ENCODE results near the gene GABRB2.

DNA sequence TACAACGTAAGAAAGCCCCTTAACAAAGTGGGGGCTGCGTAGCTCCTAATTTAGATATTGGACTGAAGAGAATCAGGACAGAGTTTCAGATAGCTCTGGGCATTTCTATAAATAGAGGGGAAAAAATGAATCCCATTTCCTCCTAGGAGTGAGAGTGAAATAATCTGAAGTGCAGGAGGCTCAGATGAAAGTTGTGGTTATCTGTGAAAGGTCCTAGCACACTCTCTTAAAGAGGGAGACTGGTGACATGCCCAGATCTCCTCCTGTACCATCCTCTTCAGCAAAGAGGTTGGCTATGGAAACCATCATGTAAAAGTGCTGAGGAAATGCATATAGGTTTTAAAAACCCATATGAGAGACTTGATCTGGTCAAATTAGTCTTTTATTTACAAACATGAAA is 143.4 kb downstream of the GABRB2 start:
- TF ChIP-seq, protein P1, sequence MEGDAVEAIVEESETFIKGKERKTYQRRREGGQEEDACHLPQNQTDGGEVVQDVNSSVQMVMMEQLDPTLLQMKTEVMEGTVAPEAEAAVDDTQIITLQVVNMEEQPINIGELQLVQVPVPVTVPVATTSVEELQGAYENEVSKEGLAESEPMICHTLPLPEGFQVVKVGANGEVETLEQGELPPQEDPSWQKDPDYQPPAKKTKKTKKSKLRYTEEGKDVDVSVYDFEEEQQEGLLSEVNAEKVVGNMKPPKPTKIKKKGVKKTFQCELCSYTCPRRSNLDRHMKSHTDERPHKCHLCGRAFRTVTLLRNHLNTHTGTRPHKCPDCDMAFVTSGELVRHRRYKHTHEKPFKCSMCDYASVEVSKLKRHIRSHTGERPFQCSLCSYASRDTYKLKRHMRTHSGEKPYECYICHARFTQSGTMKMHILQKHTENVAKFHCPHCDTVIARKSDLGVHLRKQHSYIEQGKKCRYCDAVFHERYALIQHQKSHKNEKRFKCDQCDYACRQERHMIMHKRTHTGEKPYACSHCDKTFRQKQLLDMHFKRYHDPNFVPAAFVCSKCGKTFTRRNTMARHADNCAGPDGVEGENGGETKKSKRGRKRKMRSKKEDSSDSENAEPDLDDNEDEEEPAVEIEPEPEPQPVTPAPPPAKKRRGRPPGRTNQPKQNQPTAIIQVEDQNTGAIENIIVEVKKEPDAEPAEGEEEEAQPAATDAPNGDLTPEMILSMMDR (IDR thresholded peaks at IDR 0.05), result no peak
- no peak for TF ChIP-seq POLR2A (IDR thresholded peaks at IDR 0.05)
